ENCODE results near the gene BOLA2B. TPM values are rescaled to one million over a fixed set of nuclear protein-coding genes. Genes with fewer than 3 reads are reported as not detected.
"Not testable (repeated sequence)": the region's sequence is repeated elsewhere in the genome, so short reads cannot be mapped to it uniquely, and the experiment has no call there.

BOLA2B gene
- total and polyA plus RNA-seq, 9 of the 15 experiments (the other 6 are each of a cell fraction or from before 2014, with no cell fraction given), result 43.9 to 613 (median 181) TPM

- intact Hi-C loops (cut with micrococcal nuclease); H3K9me1 ChIP-seq (ENCODE audit: control insufficient read depth, insufficient read depth, low read length); H3K4me3 ChIP-seq; CTCF ChIA-PET (ENCODE audit: low intra/inter-chr PET ratio); H3K79me2 ChIP-seq (ENCODE audit: control insufficient read depth, insufficient read depth, low read length); ATAC-seq; H3K9me3 ChIP-seq (replicated peaks; ENCODE audit: control insufficient read depth, insufficient read depth, low read depth, low read length); H3K36me3 ChIP-seq (ENCODE audit: control insufficient read depth, insufficient read depth, low read length); H3K4me1 ChIP-seq (replicated peaks in 1 of 2; ENCODE audit: control insufficient read depth in 2 of 2, insufficient read depth in 2 of 2, low read length in 2 of 2); H3K27me3 ChIP-seq (ENCODE audit: control insufficient read depth in 2 of 2, insufficient read depth in 2 of 2, low read length in 2 of 2); BruUV-seq (replicated peaks); H4K20me1 ChIP-seq (replicated peaks; ENCODE audit: control insufficient read depth, insufficient read depth, low read length); POLR2A ChIA-PET; DNase-seq (ENCODE audit: extremely low read depth in 1 of 4, low spot score in 3 of 4); H2AFZ ChIP-seq (ENCODE audit: low read depth, low read length); FAIRE-seq; in situ Hi-C loops (cut with MboI); H3K4me2 ChIP-seq (ENCODE audit: insufficient read depth, low read length); H3K27ac ChIP-seq (ENCODE audit: extremely low read depth, low read depth, low read length); H3K9ac ChIP-seq (ENCODE audit: insufficient read depth in 1 of 2, low read depth in 2 of 2, low read length in 2 of 2): not testable (repeated sequence)
- WGBS (ENCODE audit: insufficient coverage, low coverage, missing lambda C conversion rate), result no CpG with 5 or more reads among the region's 38 CpGs
These were observed 24.1 kb downstream of the BOLA2B start for GRCh38 chr16:30169416-30169815.

- in situ Hi-C loops (cut with MboI); H3K9ac ChIP-seq (ENCODE audit: insufficient read depth in 1 of 2, low read depth in 2 of 2, low read length in 2 of 2); H3K27me3 ChIP-seq (ENCODE audit: control insufficient read depth in 2 of 2, insufficient read depth in 2 of 2, low read length in 2 of 2); H3K4me3 ChIP-seq; H3K9me1 ChIP-seq (ENCODE audit: control insufficient read depth, insufficient read depth, low read length); H3K4me2 ChIP-seq (ENCODE audit: insufficient read depth, low read length); H3K36me3 ChIP-seq (ENCODE audit: control insufficient read depth, insufficient read depth, low read length); H3K9me3 ChIP-seq (replicated peaks; ENCODE audit: control insufficient read depth, insufficient read depth, low read depth, low read length); H4K20me1 ChIP-seq (replicated peaks; ENCODE audit: control insufficient read depth, insufficient read depth, low read length); H3K79me2 ChIP-seq (ENCODE audit: control insufficient read depth, insufficient read depth, low read length); H2AFZ ChIP-seq (ENCODE audit: low read depth, low read length); DNase-seq (ENCODE audit: extremely low read depth in 1 of 4, low spot score in 3 of 4); ATAC-seq; FAIRE-seq; intact Hi-C loops (cut with micrococcal nuclease); CTCF ChIA-PET (ENCODE audit: low intra/inter-chr PET ratio); H3K27ac ChIP-seq (ENCODE audit: extremely low read depth, low read depth, low read length); BruUV-seq (replicated peaks); H3K4me1 ChIP-seq (replicated peaks in 1 of 2; ENCODE audit: control insufficient read depth in 2 of 2, insufficient read depth in 2 of 2, low read length in 2 of 2); POLR2A ChIA-PET: not testable (repeated sequence)
- WGBS (ENCODE audit: insufficient coverage, low coverage, missing lambda C conversion rate), result no CpG with 5 or more reads among the region's 29 CpGs
These were observed 24.7 kb downstream of the BOLA2B start for GRCh38 chr16:30168746-30169145.
